Neural progenitor cell (in vitro differentiated cells): Measurements from ENCODE around the gene GBGT1.

Experiments used
- EZH2 ChIP-seq: fragments of 200-600 bp; sonication (generic); IDR thresholded peaks from 2 replicates; pipeline ENCODE4 v1.6.1; 2017; ENCODE audit warnings: antibody characterized with exemption, mild to moderate bottlenecking, moderate library complexity
- EZH2phosphoT487 ChIP-seq: fragments of 200-600 bp; sonication (generic); IDR thresholded peaks from 2 replicates; pipeline ENCODE4 v1.6.1; 2017; ENCODE audit warnings: antibody characterized with exemption
- TF ChIP-seq, protein P1 (sequence below): fragments of 200-600 bp; sonication (generic); IDR thresholded peaks from 2 replicates; pipeline ENCODE4 v1.5.1; 2017; ENCODE audit warnings: antibody characterized with exemption, mild to moderate bottlenecking

- TF ChIP-seq, protein P1, sequence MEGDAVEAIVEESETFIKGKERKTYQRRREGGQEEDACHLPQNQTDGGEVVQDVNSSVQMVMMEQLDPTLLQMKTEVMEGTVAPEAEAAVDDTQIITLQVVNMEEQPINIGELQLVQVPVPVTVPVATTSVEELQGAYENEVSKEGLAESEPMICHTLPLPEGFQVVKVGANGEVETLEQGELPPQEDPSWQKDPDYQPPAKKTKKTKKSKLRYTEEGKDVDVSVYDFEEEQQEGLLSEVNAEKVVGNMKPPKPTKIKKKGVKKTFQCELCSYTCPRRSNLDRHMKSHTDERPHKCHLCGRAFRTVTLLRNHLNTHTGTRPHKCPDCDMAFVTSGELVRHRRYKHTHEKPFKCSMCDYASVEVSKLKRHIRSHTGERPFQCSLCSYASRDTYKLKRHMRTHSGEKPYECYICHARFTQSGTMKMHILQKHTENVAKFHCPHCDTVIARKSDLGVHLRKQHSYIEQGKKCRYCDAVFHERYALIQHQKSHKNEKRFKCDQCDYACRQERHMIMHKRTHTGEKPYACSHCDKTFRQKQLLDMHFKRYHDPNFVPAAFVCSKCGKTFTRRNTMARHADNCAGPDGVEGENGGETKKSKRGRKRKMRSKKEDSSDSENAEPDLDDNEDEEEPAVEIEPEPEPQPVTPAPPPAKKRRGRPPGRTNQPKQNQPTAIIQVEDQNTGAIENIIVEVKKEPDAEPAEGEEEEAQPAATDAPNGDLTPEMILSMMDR: no peak
- TF ChIP-seq EZH2phosphoT487: no peak
- TF ChIP-seq EZH2: no peak
Measured at GRCh38 chr9:133121198-133121914, 42.4 kb downstream of the GBGT1 start, which contains the start of gene RALGDS.
